Activated naive CD8-positive, alpha-beta T cell treated with anti-CD3 and anti-CD28 coated beads, Interleukin-2, amount 10 ng/mL, durations not matched to agents 7 days and 5 days (primary cell): ENCODE data around the gene PRKAR1A. TPM values are rescaled to one million over a fixed set of nuclear protein-coding genes. Genes with fewer than 3 reads are reported as not detected.
"Not testable (repeated sequence)": the region's sequence is repeated elsewhere in the genome, so short reads cannot be mapped to it uniquely, and the experiment has no call there.

ENCODE experiments used
- ATAC-seq: fragments of 150-1000 bp; cut with Tn5 transposase; one replicate; pipeline ENCODE4 v1.10.0; 2021; ENCODE audit warnings: low read depth, moderate library complexity
- POLR2A ChIA-PET: fragments of 350-600 bp; sonication (Branson Sonifier 250); formaldehyde crosslinking; loops from one replicate; lab custom pipeline; 2021; ENCODE audit warnings: antibody characterized with exemption; lab: Charles Lee
- DNase-seq: peaks from one replicate; pipeline ENCODE4 v3.0.0; 2021
- H3K27ac Mint-ChIP-seq: one replicate; pipeline ENCODE4 v1.8.0; 2022; ENCODE audit warnings: mild to moderate bottlenecking, mixed read lengths
- H3K27me3 Mint-ChIP-seq: one replicate; pipeline ENCODE4 v1.8.0; 2022; ENCODE audit warnings: mild to moderate bottlenecking, moderate library complexity, mixed read lengths
- H3K36me3 Mint-ChIP-seq: one replicate; pipeline ENCODE4 v1.8.0; 2021; ENCODE audit warnings: mild to moderate bottlenecking, mixed read lengths
- H3K4me1 Mint-ChIP-seq: one replicate; pipeline ENCODE4 v1.8.0; 2021; ENCODE audit warnings: mixed read lengths
- H3K4me3 Mint-ChIP-seq: one replicate; pipeline ENCODE4 v1.8.0; 2022; ENCODE audit warnings: mild to moderate bottlenecking, moderate library complexity, mixed read lengths
- H3K9me3 Mint-ChIP-seq: one replicate; pipeline ENCODE4 v1.8.0; 2021; ENCODE audit warnings: mixed read lengths
- total RNA-seq, 2 experiments: library from RNA; stranded (reverse); gene quantifications; one replicate each; pipeline ENCODE4 v1.2.3, GENCODE V29; 2021

The PRKAR1A gene
- total RNA-seq, 2 experiments from 2014 or later: 208 to 226 TPM

DNA sequence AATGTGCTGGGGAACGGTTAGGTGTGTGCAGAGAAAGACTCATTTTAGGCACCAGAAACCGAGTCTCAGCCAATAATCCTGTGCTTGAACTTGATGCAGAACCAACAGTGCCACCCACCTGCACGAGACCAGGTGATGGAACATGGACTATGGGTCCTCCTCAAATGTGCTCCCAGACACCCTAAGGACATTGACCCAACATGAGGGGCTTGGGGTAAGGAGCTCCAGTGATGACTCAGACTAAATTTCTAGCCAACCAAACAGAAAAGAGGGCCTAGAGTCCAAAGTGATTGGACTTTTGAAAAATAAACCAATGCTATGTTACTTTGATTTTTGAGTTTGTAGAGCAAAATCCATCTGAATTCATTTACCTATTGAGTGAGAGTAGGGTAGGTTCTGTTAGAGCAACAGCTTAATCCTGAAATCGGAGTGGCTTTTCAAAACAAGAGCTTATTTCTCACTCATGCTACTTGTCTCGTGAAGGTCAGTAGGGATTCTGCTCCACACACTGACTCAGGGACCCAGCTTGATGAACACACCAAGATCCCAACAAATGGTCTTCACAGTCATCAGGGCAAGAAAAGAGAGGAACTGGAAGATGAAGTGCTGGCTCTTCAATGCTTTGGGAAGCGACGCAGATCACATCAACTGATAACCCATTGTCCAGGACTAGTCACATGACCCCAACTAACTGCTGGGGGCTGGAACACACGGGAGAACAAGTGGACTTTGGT, 67.1 kb downstream of the PRKAR1A start:
- no peaks in the 10 kb centered on the region for H3K4me1 Mint-ChIP-seq
- POLR2A ChIA-PET: no interaction called here
- no peaks in the 10 kb centered on the region for H3K9me3 Mint-ChIP-seq
- H3K27ac Mint-ChIP-seq: no peak overlapping the region
- ATAC-seq (no peak), DNase-seq (no peak)
- no peak overlapping the region for H3K4me3 Mint-ChIP-seq
- peaks cover 5% of the 10 kb centered on the region for H3K27me3 Mint-ChIP-seq
- H3K36me3 Mint-ChIP-seq: no peaks in the 10 kb centered on the region

DNA sequence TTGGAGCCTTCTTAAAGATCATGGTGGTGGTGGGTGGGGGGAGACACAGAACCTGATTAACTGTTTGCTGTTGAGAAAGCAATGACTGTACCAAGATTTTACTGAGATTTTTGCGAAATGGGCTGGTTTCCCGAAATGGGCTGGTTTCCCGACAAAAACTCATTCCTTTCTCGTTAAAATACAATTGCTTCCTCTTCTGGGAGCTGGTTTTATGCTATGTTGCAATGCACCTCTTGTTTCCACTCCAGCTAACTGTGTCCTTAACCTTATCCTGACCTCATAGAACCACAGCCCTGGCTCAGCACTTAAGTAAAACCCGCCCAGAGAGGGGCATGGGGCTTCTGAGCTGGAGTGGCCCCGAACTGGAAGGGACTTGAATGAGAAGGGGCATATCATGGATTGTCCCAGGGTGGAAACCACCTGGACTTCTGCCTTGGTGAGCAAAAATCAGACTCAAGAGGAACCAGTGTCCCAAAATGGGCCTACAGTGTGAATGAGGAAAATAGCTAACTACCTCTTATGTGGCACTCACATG, 68.1 kb downstream of the PRKAR1A start:
- H3K4me3 Mint-ChIP-seq: no peak overlapping the region
- no peaks in the 10 kb centered on the region for H3K9me3 Mint-ChIP-seq
- no peak for ATAC-seq
- H3K27me3 Mint-ChIP-seq: peaks cover 5% of the 10 kb centered on the region
- POLR2A ChIA-PET: no interaction called here
- H3K27ac Mint-ChIP-seq: no peak overlapping the region
- no peaks in the 10 kb centered on the region for H3K4me1 Mint-ChIP-seq
- no peaks in the 10 kb centered on the region for H3K36me3 Mint-ChIP-seq
- DNase-seq: no peak

DNA sequence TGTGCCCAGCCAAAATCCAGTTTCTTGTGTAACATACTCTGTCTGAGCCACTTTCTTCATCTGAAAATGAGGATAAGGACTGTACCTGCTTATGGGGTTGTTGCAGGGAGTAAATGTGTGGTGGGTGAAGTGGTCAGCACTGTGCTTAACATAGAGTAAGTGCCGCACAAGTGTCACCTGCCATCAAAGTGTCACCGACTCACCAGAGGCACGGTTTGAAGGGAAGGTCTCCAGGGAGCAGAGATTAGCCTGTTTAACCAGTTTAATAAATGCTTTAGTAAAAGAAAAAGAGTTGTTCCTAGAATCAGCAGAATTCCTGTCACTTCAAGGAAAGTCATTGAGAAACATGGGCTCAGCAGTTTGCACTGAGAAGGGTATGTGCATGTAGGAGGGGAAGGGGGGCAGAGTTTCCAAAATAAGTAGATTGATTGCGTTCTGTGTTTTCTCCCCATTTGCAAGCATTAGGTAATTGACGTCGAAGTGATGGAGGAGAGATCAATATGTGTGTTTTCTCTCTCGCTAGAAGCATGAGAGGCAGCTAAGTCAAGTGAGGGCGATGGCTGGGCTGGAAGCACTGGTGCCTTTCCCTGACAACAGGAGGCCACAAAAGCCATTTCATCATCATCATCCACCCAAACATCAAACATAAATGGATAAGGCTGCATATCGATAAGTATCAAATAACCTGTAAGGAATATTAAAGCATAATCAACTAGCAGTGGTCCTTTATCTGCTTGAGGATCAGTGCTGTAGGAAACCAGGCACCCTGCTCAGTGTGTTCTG, 69.8 kb downstream of the PRKAR1A start:
- no peak for DNase-seq
- no peak overlapping the region for H3K4me3 Mint-ChIP-seq
- H3K27ac Mint-ChIP-seq: no peak overlapping the region
- H3K9me3 Mint-ChIP-seq: no peaks in the 10 kb centered on the region
- no peaks in the 10 kb centered on the region for H3K4me1 Mint-ChIP-seq
- ATAC-seq: no peak
- POLR2A ChIA-PET: no interaction called here
- H3K27me3 Mint-ChIP-seq: peaks cover 11% of the 10 kb centered on the region
- H3K36me3 Mint-ChIP-seq: no peaks in the 10 kb centered on the region

DNA sequence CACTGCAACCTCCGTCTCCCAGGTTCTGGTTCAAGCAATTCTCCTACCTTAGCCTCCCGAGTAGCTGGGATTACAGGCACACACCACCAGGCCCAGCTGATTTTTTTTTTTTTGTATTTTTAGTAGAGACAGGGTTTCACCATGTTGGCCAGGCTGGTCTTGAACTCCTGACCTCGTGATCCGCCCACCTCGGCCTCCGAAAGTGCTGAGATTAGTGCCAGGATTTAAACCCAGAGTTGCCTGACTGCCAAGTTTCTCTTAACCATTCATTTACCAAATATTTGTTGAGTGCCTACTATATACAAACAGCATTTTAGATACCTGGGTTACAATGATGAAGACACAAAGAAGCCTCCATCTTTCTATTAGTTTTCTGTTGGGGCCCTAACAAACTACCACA, 70.6 kb downstream of the PRKAR1A start:
- DNase-seq, H3K36me3 Mint-ChIP-seq, H3K4me1 Mint-ChIP-seq, POLR2A ChIA-PET, H3K4me3 Mint-ChIP-seq, H3K9me3 Mint-ChIP-seq, H3K27ac Mint-ChIP-seq, ATAC-seq: not testable (repeated sequence)
- H3K27me3 Mint-ChIP-seq: peaks cover 12% of the 10 kb centered on the region

GRCh38 chr17:68584581-68585303, 72.5 kb downstream of the PRKAR1A start:
- no peak for DNase-seq
- peaks cover 5% of the 10 kb centered on the region for H3K9me3 Mint-ChIP-seq
- peaks cover 1% of the 10 kb centered on the region for H3K36me3 Mint-ChIP-seq
- H3K4me1 Mint-ChIP-seq: no peaks in the 10 kb centered on the region
- H3K27ac Mint-ChIP-seq: no peak overlapping the region
- ATAC-seq: no peak
- POLR2A ChIA-PET: no interaction called here
- H3K27me3 Mint-ChIP-seq: peaks cover 7% of the 10 kb centered on the region
- H3K4me3 Mint-ChIP-seq: no peak overlapping the region

GRCh38 chr17:68585643-68586042, 73.4 kb downstream of the PRKAR1A start:
- Mint-ChIP-seq H3K9me3 (peaks cover 5% of the 10 kb centered on the region), H3K36me3 (peaks cover 1% of the 10 kb centered on the region), H3K4me3 (no peak overlapping the region), H3K27me3 (peaks cover 7% of the 10 kb centered on the region), H3K27ac (no peak overlapping the region), H3K4me1 (no peaks in the 10 kb centered on the region)
- no peak for DNase-seq
- no peak for ATAC-seq
- POLR2A ChIA-PET: no interaction called here

GRCh38 chr17:68587026-68587425, 74.8 kb downstream of the PRKAR1A start:
- no peak for ATAC-seq
- no peak overlapping the region for H3K4me3 Mint-ChIP-seq
- no peaks in the 10 kb centered on the region for H3K4me1 Mint-ChIP-seq
- DNase-seq: no peak
- H3K27ac Mint-ChIP-seq: no peak overlapping the region
- peaks cover 1% of the 10 kb centered on the region for H3K36me3 Mint-ChIP-seq
- H3K27me3 Mint-ChIP-seq: peaks cover 14% of the 10 kb centered on the region
- POLR2A ChIA-PET: no interaction called here
- H3K9me3 Mint-ChIP-seq: peaks cover 5% of the 10 kb centered on the region

- Mint-ChIP-seq H3K27ac (no peak overlapping the region), H3K4me3 (no peak overlapping the region), H3K27me3 (peaks cover 19% of the 10 kb centered on the region), H3K36me3 (peaks cover 1% of the 10 kb centered on the region), H3K4me1 (no peaks in the 10 kb centered on the region), H3K9me3 (peaks cover 5% of the 10 kb centered on the region)
- ATAC-seq (no peak), DNase-seq (no peak)
- POLR2A ChIA-PET: no interaction called here
These were observed 75.6 kb downstream of the PRKAR1A start for GRCh38 chr17:68587847-68588246.

GRCh38 chr17:68588362-68588761, 76.1 kb downstream of the PRKAR1A start:
- Mint-ChIP-seq H3K36me3 (peaks cover 1% of the 10 kb centered on the region), H3K4me3 (no peak overlapping the region), H3K27me3 (peaks cover 20% of the 10 kb centered on the region), H3K9me3 (peaks cover 5% of the 10 kb centered on the region), H3K4me1 (no peaks in the 10 kb centered on the region), H3K27ac (no peak overlapping the region)
- POLR2A ChIA-PET: no interaction called here
- DNase-seq (no peak), ATAC-seq (no peak)

GRCh38 chr17:68589086-68589485, 76.9 kb downstream of the PRKAR1A start:
- H3K9me3 Mint-ChIP-seq: peaks cover 5% of the 10 kb centered on the region
- peaks cover 27% of the 10 kb centered on the region for H3K27me3 Mint-ChIP-seq
- H3K4me1 Mint-ChIP-seq: no peaks in the 10 kb centered on the region

DNA sequence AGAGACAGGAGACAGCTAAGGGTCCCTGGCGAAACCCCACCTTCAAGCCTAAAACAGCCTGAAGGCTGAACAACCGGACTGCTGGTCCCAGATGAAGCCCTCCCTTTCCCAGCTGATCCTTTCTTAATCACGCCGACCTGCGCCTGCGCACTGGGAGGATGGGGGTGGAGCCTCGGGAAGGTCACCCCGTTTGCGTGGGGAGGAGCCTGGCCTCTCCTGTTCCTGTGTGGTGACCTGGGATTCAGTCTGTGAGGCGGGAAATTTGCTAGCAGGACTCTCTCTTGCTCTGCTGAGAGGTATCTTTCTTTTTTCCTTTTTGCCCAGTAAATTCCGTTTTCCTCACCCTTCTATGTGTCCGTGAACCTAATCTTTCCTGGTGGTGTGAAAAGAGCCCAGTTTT, 79.4 kb downstream of the PRKAR1A start:
- Mint-ChIP-seq H3K4me3 (no peak overlapping the region), H3K27ac (no peak overlapping the region), H3K27me3 (peaks cover 36% of the 10 kb centered on the region), H3K36me3 (peaks cover 1% of the 10 kb centered on the region), H3K4me1 (peaks cover 12% of the 10 kb centered on the region), H3K9me3 (peaks cover 5% of the 10 kb centered on the region)
- ATAC-seq (no peak), DNase-seq (no peak)
- POLR2A ChIA-PET: no interaction called here

More at GRCh38 chr17:68589086-68589485, 76.9 kb downstream of the PRKAR1A start:
- ATAC-seq (no peak), DNase-seq (no peak)
- POLR2A ChIA-PET: no interaction called here
- Mint-ChIP-seq H3K36me3 (peaks cover 1% of the 10 kb centered on the region), H3K27ac (no peak overlapping the region), H3K4me3 (no peak overlapping the region)

DNA sequence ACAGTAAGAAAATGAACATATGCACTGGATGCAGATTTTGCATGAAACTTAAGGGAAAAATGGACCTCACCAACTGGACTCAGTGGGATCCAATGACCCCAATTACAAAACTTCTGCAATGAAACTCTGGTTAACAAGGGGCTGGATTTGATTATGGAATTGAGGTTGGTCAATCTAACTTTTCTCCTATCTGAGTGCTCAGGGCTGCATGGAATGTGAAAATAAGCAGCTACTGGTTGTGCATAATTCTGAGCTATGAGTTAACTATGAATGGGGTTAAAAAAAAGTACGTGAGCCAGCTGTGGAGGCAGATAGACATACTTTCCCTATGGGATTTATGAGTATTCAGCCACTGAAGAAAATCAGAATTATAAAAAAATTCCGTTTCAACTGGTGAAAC, 79.8 kb downstream of the PRKAR1A start:
- Mint-ChIP-seq H3K4me3 (no peak overlapping the region), H3K36me3 (peaks cover 1% of the 10 kb centered on the region)
- DNase-seq: no peak

More for the DNA sequence above, 79.8 kb downstream of the PRKAR1A start:
- no peak overlapping the region for H3K27ac Mint-ChIP-seq
- POLR2A ChIA-PET: no interaction called here
- H3K27me3 Mint-ChIP-seq: peaks cover 37% of the 10 kb centered on the region
- peaks cover 13% of the 10 kb centered on the region for H3K4me1 Mint-ChIP-seq
- no peak for ATAC-seq
- peaks cover 5% of the 10 kb centered on the region for H3K9me3 Mint-ChIP-seq
